ENCODE results near the gene TTLL7. TPM values are rescaled to one million over a fixed set of nuclear protein-coding genes. Genes with fewer than 3 reads are reported as not detected.

Gene TTLL7
- total RNA-seq, 1 experiment from 2014 or later, result 2.0 TPM

GRCh38 chr1:83845437-83846071, 153.4 kb downstream of the TTLL7 start:
- no peaks in the 10 kb centered on the region for H3K27me3 Mint-ChIP-seq (ENCODE audit: insufficient read depth, unreplicated experiment)
- no peak for TF ChIP-seq CTCF (IDR thresholded peaks at IDR 0.05; ENCODE audit: unreplicated experiment)
- intact Hi-C loops (cut with micrococcal nuclease), result no loop called here
- H3K4me1 Mint-ChIP-seq (ENCODE audit: insufficient read depth, unreplicated experiment), result peaks cover 11% of the 10 kb centered on the region
- H3K9me3 Mint-ChIP-seq (ENCODE audit: unreplicated experiment), result no peaks in the 10 kb centered on the region
- peak; percentile 71 for DNase-seq (ENCODE audit: unreplicated experiment)
- H3K4me3 Mint-ChIP-seq (ENCODE audit: unreplicated experiment), result no peak overlapping the region
- no peaks in the 10 kb centered on the region for H3K36me3 Mint-ChIP-seq (ENCODE audit: insufficient read depth, unreplicated experiment)
- CTCF ChIA-PET, result no interaction called here
- no peak overlapping the region for H3K27ac Mint-ChIP-seq (ENCODE audit: low read depth, unreplicated experiment)
- POLR2A ChIA-PET, result no interaction called here
- no TSS peak for BruUV-seq (replicated peaks)

GRCh38 chr1:83844546-83844945, 154.4 kb downstream of the TTLL7 start:
- intact Hi-C loops (cut with micrococcal nuclease), result no loop called here
- no peaks in the 10 kb centered on the region for H3K36me3 Mint-ChIP-seq (ENCODE audit: insufficient read depth, unreplicated experiment)
- H3K4me3 Mint-ChIP-seq (ENCODE audit: unreplicated experiment), result no peak overlapping the region
- POLR2A ChIA-PET, result no interaction called here
- no peak overlapping the region for H3K27ac Mint-ChIP-seq (ENCODE audit: low read depth, unreplicated experiment)
- H3K27me3 Mint-ChIP-seq (ENCODE audit: insufficient read depth, unreplicated experiment), result no peaks in the 10 kb centered on the region
- CTCF ChIA-PET, result no interaction called here
- no peaks in the 10 kb centered on the region for H3K9me3 Mint-ChIP-seq (ENCODE audit: unreplicated experiment)
- peaks cover 18% of the 10 kb centered on the region for H3K4me1 Mint-ChIP-seq (ENCODE audit: insufficient read depth, unreplicated experiment)
- BruUV-seq (replicated peaks), result no TSS peak
- no peak for DNase-seq (ENCODE audit: unreplicated experiment)
- TF ChIP-seq CTCF (IDR thresholded peaks at IDR 0.05; ENCODE audit: unreplicated experiment), result no peak

GRCh38 chr1:83839566-83840173, 159.3 kb downstream of the TTLL7 start:
- ChIA-PET POLR2A (interaction anchor here (0.7 kb wide), 1 partner anchor 10 kb away, joined by 3 read pairs; no protein-coding TSS in a partner anchor), CTCF (interaction anchor here (0.6 to 0.9 kb wide), 3 partner anchors 10 to 919 kb away, joined by 3 read pairs; no protein-coding TSS in a partner anchor)
- H3K27ac Mint-ChIP-seq (ENCODE audit: low read depth, unreplicated experiment), result peak overlapping the region; percentile 79
- TF ChIP-seq CTCF (IDR thresholded peaks at IDR 0.05; ENCODE audit: unreplicated experiment), result no peak
- no peaks in the 10 kb centered on the region for H3K36me3 Mint-ChIP-seq (ENCODE audit: insufficient read depth, unreplicated experiment)
- no peak overlapping the region for H3K4me3 Mint-ChIP-seq (ENCODE audit: unreplicated experiment)
- DNase-seq (ENCODE audit: unreplicated experiment), result peak; percentile 65
- intact Hi-C loops (cut with micrococcal nuclease), result no loop called here
- H3K4me1 Mint-ChIP-seq (ENCODE audit: insufficient read depth, unreplicated experiment), result peaks cover 10% of the 10 kb centered on the region
- peaks cover 7% of the 10 kb centered on the region for H3K9me3 Mint-ChIP-seq (ENCODE audit: unreplicated experiment)
- H3K27me3 Mint-ChIP-seq (ENCODE audit: insufficient read depth, unreplicated experiment), result no peaks in the 10 kb centered on the region
- BruUV-seq (replicated peaks), result no TSS peak

- CTCF ChIA-PET, result interaction anchor here (0.8 kb wide), 1 partner anchor 918 kb away, joined by 3 read pairs; no protein-coding TSS in a partner anchor
Observed at GRCh38 chr1:83838573-83838972, 160.4 kb downstream of the TTLL7 start.

More at GRCh38 chr1:83838573-83838972, 160.4 kb downstream of the TTLL7 start:
- Mint-ChIP-seq H3K4me1 (ENCODE audit: insufficient read depth, unreplicated experiment) (peaks cover 10% of the 10 kb centered on the region), H3K27me3 (ENCODE audit: insufficient read depth, unreplicated experiment) (no peaks in the 10 kb centered on the region), H3K9me3 (ENCODE audit: unreplicated experiment) (peaks cover 7% of the 10 kb centered on the region), H3K4me3 (ENCODE audit: unreplicated experiment) (no peak overlapping the region), H3K36me3 (ENCODE audit: insufficient read depth, unreplicated experiment) (no peaks in the 10 kb centered on the region), H3K27ac (ENCODE audit: low read depth, unreplicated experiment) (no peak overlapping the region)
- intact Hi-C loops (cut with micrococcal nuclease), result no loop called here
- DNase-seq (ENCODE audit: unreplicated experiment), result no peak
- TF ChIP-seq CTCF (IDR thresholded peaks at IDR 0.05; ENCODE audit: unreplicated experiment), result no peak
- POLR2A ChIA-PET, result no interaction called here
- no TSS peak for BruUV-seq (replicated peaks)
